IMR-90 (cell line): Measurements from ENCODE around the gene MAGEF1. TPM values are rescaled to one million over a fixed set of nuclear protein-coding genes. Genes with fewer than 3 reads are reported as not detected.

Experiments used
- ATAC-seq: fragments of 200-7000 bp; cut with Tn5 transposase; 2 replicates; pipeline ENCODE4 v1.9.1; 2020; ENCODE audit warnings: low read depth, mild to moderate bottlenecking, moderate library complexity
- BruUV-seq: library from RNA; stranded (reverse); fragments of 400-500 nt; replicated peaks from 2 replicates; lab custom pipeline; 2021; lab: Mats Ljungman, UMichigan
- CTCF ChIA-PET: fragments of 300-600 bp; formaldehyde crosslinking; extraction: SDS; loops from one replicate; lab custom pipeline; 2021; ENCODE audit warnings: antibody characterized with exemption; lab: Yijun Ruan, JAX
- POLR2A ChIA-PET: fragments of 300-600 bp; sonication (Branson Sonifier 250); formaldehyde crosslinking; loops from one replicate; lab custom pipeline; 2022; ENCODE audit warnings: antibody characterized with exemption; ENCODE audit not compliant: unreplicated experiment; lab: Charles Lee
- DNase-seq: peaks from one replicate; pipeline ENCODE4 v3.0.0; 2013
- H2AFZ ChIP-seq: replicated peaks from 2 replicates; pipeline ENCODE3; 2013; ENCODE audit warnings: low read length, mild to moderate bottlenecking; ENCODE audit not compliant: poor library complexity
- H2AK5ac ChIP-seq: 2 replicates; pipeline ENCODE4 v1.6.1; 2013; ENCODE audit warnings: low read depth, low read length, inconsistent platforms
- H2AK9ac ChIP-seq: replicated peaks from 2 replicates; pipeline ENCODE3; 2013; ENCODE audit warnings: mild to moderate bottlenecking, low read depth, low read length, moderate library complexity; ENCODE audit not compliant: poor library complexity
- H2BK120ac ChIP-seq: 2 replicates; pipeline ENCODE4 v1.6.1; 2013; ENCODE audit warnings: low read depth, low read length, inconsistent platforms
- H2BK15ac ChIP-seq: 3 replicates; pipeline ENCODE4 v1.6.1; 2013; ENCODE audit warnings: low read depth, low read length, inconsistent platforms
- H2BK20ac ChIP-seq: 2 replicates; pipeline ENCODE4 v1.6.1; 2013; ENCODE audit warnings: low read depth, mild to moderate bottlenecking, inconsistent platforms, low read length, moderate library complexity
- H2BK5ac ChIP-seq: 2 replicates; pipeline ENCODE4 v1.6.1; 2013; ENCODE audit warnings: mild to moderate bottlenecking, low read depth, low read length, inconsistent platforms; ENCODE audit not compliant: poor library complexity, severe bottlenecking
- H3K14ac ChIP-seq: replicated peaks from 2 replicates; pipeline ENCODE4 v1.6.1; 2013; ENCODE audit warnings: low read depth, low read length, inconsistent platforms
- H3K18ac ChIP-seq: 2 replicates; pipeline ENCODE4 v1.6.1; 2013; ENCODE audit warnings: low read depth, low read length, control low read depth
- H3K23ac ChIP-seq: 2 replicates; pipeline ENCODE4 v1.6.1; 2013; ENCODE audit warnings: low read depth, low read length, inconsistent platforms
- H3K27ac ChIP-seq: 2 replicates; pipeline ENCODE4 v1.5.1; 2013; ENCODE audit warnings: mild to moderate bottlenecking, control low read depth, low read length; ENCODE audit not compliant: insufficient read depth
- H3K27me3 ChIP-seq: 2 replicates; pipeline ENCODE4 v1.6.1; 2013; ENCODE audit warnings: low read length; ENCODE audit not compliant: control insufficient read depth, insufficient read depth
- H3K36me3 ChIP-seq: 2 replicates; pipeline ENCODE4 v1.6.1; 2013; ENCODE audit warnings: low read length, mixed read lengths; ENCODE audit not compliant: control insufficient read depth, insufficient read depth
- H3K4ac ChIP-seq: 2 replicates; pipeline ENCODE4 v1.6.1; 2013; ENCODE audit warnings: low read depth, low read length, inconsistent platforms
- H3K4me1 ChIP-seq: 2 replicates; pipeline ENCODE4 v1.6.1; 2013; ENCODE audit warnings: low read length, mixed read lengths; ENCODE audit not compliant: control insufficient read depth, insufficient read depth
- H3K4me2 ChIP-seq: 2 replicates; pipeline ENCODE4 v1.6.1; 2013; ENCODE audit warnings: low read depth, mild to moderate bottlenecking, control low read depth, low read length, moderate library complexity
- H3K4me3 ChIP-seq: 2 replicates; pipeline ENCODE4 v1.5.1; 2013; ENCODE audit warnings: low read depth, mild to moderate bottlenecking, control low read depth, low read length, moderate library complexity; ENCODE audit not compliant: insufficient read depth
- H3K56ac ChIP-seq: 2 replicates; pipeline ENCODE4 v1.6.1; 2013; ENCODE audit warnings: low read length, inconsistent platforms; ENCODE audit not compliant: insufficient read depth; ENCODE audit errors: extremely low read depth
- H3K79me1 ChIP-seq, 2 experiments: 2 replicates each; pipeline ENCODE4 v1.6.1; 2013; ENCODE audit warnings: low read length in 2 of 2, inconsistent platforms in 1 of 2, low read depth in 1 of 2
- H3K9ac ChIP-seq: 2 replicates; pipeline ENCODE4 v1.6.1; 2013; ENCODE audit warnings: low read depth, low read length, control low read depth
- H3K9me1 ChIP-seq: 2 replicates; pipeline ENCODE4 v1.6.1; 2013; ENCODE audit warnings: low read length, inconsistent platforms; ENCODE audit not compliant: insufficient read depth
- H3K9me3 ChIP-seq: 2 replicates; pipeline ENCODE4 v1.6.1; 2013; ENCODE audit warnings: low read length; ENCODE audit not compliant: control insufficient read depth, insufficient read depth
- H4K20me1 ChIP-seq: 2 replicates; pipeline ENCODE4 v1.6.1; 2013; ENCODE audit warnings: low read length, inconsistent platforms; ENCODE audit not compliant: insufficient read depth
- H4K5ac ChIP-seq: 2 replicates; pipeline ENCODE4 v1.6.1; 2013; ENCODE audit warnings: mild to moderate bottlenecking, low read depth, low read length, control low read depth
- H4K8ac ChIP-seq, 2 experiments: 2 replicates each; pipeline ENCODE4 v1.6.1; 2013; ENCODE audit warnings: low read depth in 2 of 2, low read length in 2 of 2, control low read depth in 1 of 2, inconsistent platforms in 1 of 2
- H4K91ac ChIP-seq: 2 replicates; pipeline ENCODE4 v1.6.1; 2013; ENCODE audit warnings: low read depth, low read length, inconsistent platforms; ENCODE audit not compliant: insufficient read depth
- BHLHE40 ChIP-seq: fragments of 150-350 bp; IDR thresholded peaks from 2 replicates; pipeline ENCODE4 v1.6.1; 2016; ENCODE audit warnings: mild to moderate bottlenecking, low read depth, low read length
- CEBPB ChIP-seq: IDR thresholded peaks from 2 replicates; pipeline ENCODE4 v1.6.1; 2012; ENCODE audit warnings: low read depth, low read length, improper control_type of control experiment
- CHD1 ChIP-seq: IDR thresholded peaks from 2 replicates; pipeline ENCODE4 v1.6.1; 2012; ENCODE audit warnings: low read depth, low read length, improper control_type of control experiment
- CTCF ChIP-seq: conservative IDR thresholded peaks from 2 replicates; pipeline ENCODE4 v1.5.1; 2012; ENCODE audit warnings: mild to moderate bottlenecking, low read depth, low read length, improper control_type of control experiment
- ELK1 ChIP-seq: fragments of 150-350 bp; IDR thresholded peaks from 2 replicates; pipeline ENCODE4 v1.6.1; 2016; ENCODE audit warnings: low read depth, mild to moderate bottlenecking, low read length, moderate library complexity, borderline replicate concordance
- FOS ChIP-seq: fragments of 150-350 bp; IDR thresholded peaks from 2 replicates; pipeline ENCODE4 v1.6.1; 2016; ENCODE audit warnings: low read depth, low read length
- MAFK ChIP-seq: IDR thresholded peaks from 2 replicates; pipeline ENCODE4 v1.6.1; 2012; ENCODE audit warnings: low read depth, low read length, improper control_type of control experiment
- MAZ ChIP-seq: IDR thresholded peaks from 2 replicates; pipeline ENCODE4 v1.6.1; 2012; ENCODE audit warnings: low read depth, mild to moderate bottlenecking, low read length, improper control_type of control experiment, moderate library complexity, borderline replicate concordance
- MXI1 ChIP-seq: IDR thresholded peaks from 2 replicates; pipeline ENCODE4 v1.6.1; 2012; ENCODE audit warnings: low read depth, mild to moderate bottlenecking, low read length, moderate library complexity, borderline replicate concordance
- NFE2L2 ChIP-seq: fragments of 150-350 bp; IDR thresholded peaks from 2 replicates; pipeline ENCODE4 v1.6.1; 2016; ENCODE audit warnings: low read depth, mild to moderate bottlenecking, low read length
- POLR2A ChIP-seq: IDR thresholded peaks from 2 replicates; pipeline ENCODE4 v1.6.1; 2012; ENCODE audit warnings: mild to moderate bottlenecking, low read depth, low read length
- RAD21 ChIP-seq: IDR thresholded peaks from 2 replicates; pipeline ENCODE4 v1.6.1; 2012; ENCODE audit warnings: low read length, improper control_type of control experiment
- RCOR1 ChIP-seq: IDR thresholded peaks from 2 replicates; pipeline ENCODE4 v1.6.1; 2012; ENCODE audit warnings: mild to moderate bottlenecking, low read length, improper control_type of control experiment; ENCODE audit not compliant: insufficient replicate concordance
- RFX5 ChIP-seq: IDR thresholded peaks from 2 replicates; pipeline ENCODE4 v1.8.0; 2012; ENCODE audit warnings: low read depth, mild to moderate bottlenecking, low read length, moderate library complexity
- SMC3 ChIP-seq: fragments of 150-350 bp; IDR thresholded peaks from 2 replicates; pipeline ENCODE4 v1.6.1; 2016; ENCODE audit warnings: low read depth, mild to moderate bottlenecking, antibody characterized with exemption, low read length, moderate library complexity
- USF2 ChIP-seq: fragments of 150-350 bp; IDR thresholded peaks from 2 replicates; pipeline ENCODE4 v1.6.1; 2017; ENCODE audit warnings: mild to moderate bottlenecking, antibody characterized with exemption, low read length, low read depth
- WGBS, 2 experiments: methylation state at CpG; one replicate each; pipeline versions ENCODE4 v1.1.5 to v1.1.7; 2013; ENCODE audit warnings: missing lambda C conversion rate in 2 of 2; ENCODE audit not compliant: insufficient read length in 1 of 2; ENCODE audit errors: extremely low coverage in 2 of 2; 5-methylcytosine and 5-hydroxymethylcytosine counted together
- dilution Hi-C: fragments of 300-500 bp; cut with HindIII; formaldehyde crosslinking; loops from one replicate; pipeline ENCODE4 v1.14.3; 2018; ENCODE audit warnings: low sequenced_read_pairs; ENCODE audit not compliant: unreplicated experiment
- in situ Hi-C: fragments of 300-500 bp; cut with MboI; formaldehyde crosslinking; loops from 3 replicates; pipeline ENCODE4 v1.14.3; 2019; ENCODE audit warnings: low sequenced_read_pairs, inconsistent platforms, mixed read lengths
- intact Hi-C: fragments of 100-400 bp; cut with micrococcal nuclease; formaldehyde crosslinking; loops from 2 replicates; pipeline ENCODE4 v1.10.0; 2022
- polyA plus RNA-seq, 3 experiments: library from polyadenylated mRNA; depleted of rRNA; stranded (reverse); fragments of >200 nt; gene quantifications; 2 replicates each; pipeline ENCODE4 v1.2.3, GENCODE V29; 2012; ENCODE audit warnings: low replicate concordance in 1 of 3
- total RNA-seq: library from RNA; depleted of rRNA; stranded (reverse); fragments of >200 nt; gene quantifications from 2 replicates; pipeline ENCODE4 v1.2.3, GENCODE V29; 2012

The MAGEF1 gene
- total and polyA plus RNA-seq, 2 of the 4 experiments (the other 2 are of a cell fraction) = 10.6 to 19.4 TPM

GRCh38 chr3:184694133-184694665, 17.7 kb downstream of the MAGEF1 start:
- WGBS, 2 experiments = 66% methylated on average over 3 of the region's 4 CpGs; no CpG with 5 or more reads in 1 of the 2 experiments
- Histone ChIP-seq H2BK20ac (no peak overlapping the region), H4K8ac (no peak overlapping the region), H2BK15ac (no peak overlapping the region), H3K9me1 (peaks cover 5% of the 10 kb centered on the region; the same call in 1 of the 2 replicates), H3K27ac (no peak overlapping the region), H3K23ac (no peak overlapping the region), H3K56ac (no peak overlapping the region), H2AK5ac (no peak overlapping the region), H3K27me3 (peaks cover 3% of the 10 kb centered on the region), H4K5ac (no peak overlapping the region), H4K91ac (no peak overlapping the region), H3K36me3 (no peaks in the 10 kb centered on the region), H3K4ac (no peak overlapping the region), H2BK5ac (no peak overlapping the region), H3K18ac (no peak overlapping the region), H3K79me1 (no peaks in the 10 kb centered on the region), H4K20me1 (no peaks in the 10 kb centered on the region), H2AFZ (no peak overlapping the region), H2BK120ac (no peak overlapping the region), H3K4me2 (no peak overlapping the region), H3K9me3 (no peaks in the 10 kb centered on the region), H2AK9ac (no peak overlapping the region), H3K14ac (no peak overlapping the region), H3K4me1 (peaks cover 22% of the 10 kb centered on the region), H3K4me3 (no peak overlapping the region), H3K9ac (no peak overlapping the region)
- TF ChIP-seq POLR2A (no peak), NFE2L2 (no peak), CHD1 (no peak), MXI1 (no peak), BHLHE40 (no peak), RCOR1 (no peak), CTCF (no peak), ELK1 (no peak), RAD21 (no peak), SMC3 (no peak), CEBPB (no peak), RFX5 (no peak), FOS (no peak), MAZ (no peak), USF2 (no peak), MAFK (no peak)
- no TSS peak for BruUV-seq
- DNase-seq = no peak
- in situ Hi-C loops = no loop called here
- ChIA-PET CTCF (no interaction called here), POLR2A (no interaction called here)
- intact Hi-C loops = no loop called here
- dilution Hi-C loops = no loop called here
- ATAC-seq = no peak
